ENCODE measurements around the gene MYF6. TPM values are rescaled to one million over a fixed set of nuclear protein-coding genes. Genes with fewer than 3 reads are reported as not detected.

Gene MYF6
- total RNA-seq, 4 donors from 2014 or later = 0.27 TPM; not detected in 3

DNA sequence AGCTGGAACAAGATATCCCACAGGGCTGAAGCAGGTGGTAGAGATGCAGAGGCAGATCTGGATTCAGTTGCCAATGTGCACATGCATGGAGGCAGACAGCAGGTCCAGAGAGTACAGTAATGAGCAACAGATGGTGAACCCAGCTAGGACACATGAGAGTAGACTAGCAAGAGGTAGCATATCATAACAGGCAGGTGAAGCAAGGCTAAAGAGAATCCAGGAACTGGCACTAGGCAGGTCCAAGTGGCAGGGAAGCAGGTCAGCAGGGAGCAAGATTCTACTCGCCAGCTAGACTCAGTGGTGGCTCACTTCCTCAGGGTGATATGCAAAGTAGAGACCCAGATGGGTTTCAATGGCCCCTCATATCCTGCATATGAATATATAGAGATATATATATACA is 15.3 kb upstream of the MYF6 start:
- WGBS, 2 donors (ENCODE audit: low coverage in 1 of 2) = 59 to 86% methylated on average over 1 of the region's 1 CpG
- Histone ChIP-seq H3K9me3 (no peaks in the 10 kb centered on the region), H3K36me3 (no peaks in the 10 kb centered on the region), H3K27me3 (no peaks in the 10 kb centered on the region), H3K27ac (no peak overlapping the region), H3K4me1 (no peaks in the 10 kb centered on the region), H3K4me3 (no peak overlapping the region)
- intact Hi-C loops (cut with DNase I; ENCODE audit: low total_unique reads) = no loop called here
- in situ Hi-C loops (cut with MboI; ENCODE audit: low pct_ligation_motif_present in 1 of 4, low pct_unique_long_range_greater_than_20kb in 1 of 4, low sequenced_read_pairs in 3 of 4) = no loop called here
- TF ChIP-seq, protein P1, sequence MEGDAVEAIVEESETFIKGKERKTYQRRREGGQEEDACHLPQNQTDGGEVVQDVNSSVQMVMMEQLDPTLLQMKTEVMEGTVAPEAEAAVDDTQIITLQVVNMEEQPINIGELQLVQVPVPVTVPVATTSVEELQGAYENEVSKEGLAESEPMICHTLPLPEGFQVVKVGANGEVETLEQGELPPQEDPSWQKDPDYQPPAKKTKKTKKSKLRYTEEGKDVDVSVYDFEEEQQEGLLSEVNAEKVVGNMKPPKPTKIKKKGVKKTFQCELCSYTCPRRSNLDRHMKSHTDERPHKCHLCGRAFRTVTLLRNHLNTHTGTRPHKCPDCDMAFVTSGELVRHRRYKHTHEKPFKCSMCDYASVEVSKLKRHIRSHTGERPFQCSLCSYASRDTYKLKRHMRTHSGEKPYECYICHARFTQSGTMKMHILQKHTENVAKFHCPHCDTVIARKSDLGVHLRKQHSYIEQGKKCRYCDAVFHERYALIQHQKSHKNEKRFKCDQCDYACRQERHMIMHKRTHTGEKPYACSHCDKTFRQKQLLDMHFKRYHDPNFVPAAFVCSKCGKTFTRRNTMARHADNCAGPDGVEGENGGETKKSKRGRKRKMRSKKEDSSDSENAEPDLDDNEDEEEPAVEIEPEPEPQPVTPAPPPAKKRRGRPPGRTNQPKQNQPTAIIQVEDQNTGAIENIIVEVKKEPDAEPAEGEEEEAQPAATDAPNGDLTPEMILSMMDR (IDR thresholded peaks at IDR 0.05) = no peak
- TF ChIP-seq POLR2AphosphoS5 (IDR thresholded peaks at IDR 0.05) (no peak), POLR2A (IDR thresholded peaks at IDR 0.05) (no peak), EP300 (IDR thresholded peaks at IDR 0.05; ENCODE audit: low read depth) (no peak)
- DNase-seq = no peak

DNA sequence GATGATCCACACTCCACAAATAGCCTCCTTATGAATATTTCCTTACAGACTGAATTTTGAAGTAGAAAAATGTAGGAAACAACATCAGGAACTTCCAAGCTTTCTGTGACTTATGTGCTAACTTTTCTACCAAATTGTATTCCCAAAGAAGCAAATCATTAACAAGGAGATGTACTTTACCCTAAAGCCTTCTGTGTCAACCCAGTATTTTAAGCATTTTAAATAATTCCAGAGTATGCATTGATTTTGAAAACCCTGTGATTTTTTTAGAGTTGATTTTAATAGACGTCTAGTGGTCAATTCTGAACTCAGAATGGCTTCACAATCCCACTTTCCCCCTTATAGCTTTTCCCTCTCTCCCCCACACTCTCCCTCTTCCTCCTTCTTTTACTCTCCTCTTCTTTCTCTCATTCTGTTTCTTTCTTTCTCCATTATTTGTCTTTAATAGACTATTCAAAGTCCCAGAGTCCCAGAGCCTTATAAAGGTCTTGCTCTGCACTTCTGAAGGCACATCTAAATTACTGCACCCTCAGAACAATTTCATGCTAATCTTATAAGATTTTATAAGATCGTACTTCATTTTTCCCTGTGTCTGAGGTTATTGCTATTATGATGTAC is 10.1 kb upstream of the MYF6 start:
- intact Hi-C loops (cut with DNase I; ENCODE audit: low total_unique reads) = no loop called here
- in situ Hi-C loops (cut with MboI; ENCODE audit: low pct_ligation_motif_present in 1 of 4, low pct_unique_long_range_greater_than_20kb in 1 of 4, low sequenced_read_pairs in 3 of 4) = no loop called here
- H3K4me1 ChIP-seq = no peaks in the 10 kb centered on the region
- no peak overlapping the region for H3K4me3 ChIP-seq
- WGBS, 2 donors (ENCODE audit: low coverage in 1 of 2) = 59 to 69% methylated on average over 2 of the region's 2 CpGs
- H3K36me3 ChIP-seq = no peaks in the 10 kb centered on the region
- no peak for DNase-seq
- no peaks in the 10 kb centered on the region for H3K9me3 ChIP-seq
- H3K27ac ChIP-seq = no peak overlapping the region
- no peaks in the 10 kb centered on the region for H3K27me3 ChIP-seq
- no peak for TF ChIP-seq POLR2AphosphoS5 (IDR thresholded peaks at IDR 0.05)
- no peak for TF ChIP-seq EP300 (IDR thresholded peaks at IDR 0.05; ENCODE audit: low read depth)
- TF ChIP-seq, protein P1 (IDR thresholded peaks at IDR 0.05) = no peak

DNA sequence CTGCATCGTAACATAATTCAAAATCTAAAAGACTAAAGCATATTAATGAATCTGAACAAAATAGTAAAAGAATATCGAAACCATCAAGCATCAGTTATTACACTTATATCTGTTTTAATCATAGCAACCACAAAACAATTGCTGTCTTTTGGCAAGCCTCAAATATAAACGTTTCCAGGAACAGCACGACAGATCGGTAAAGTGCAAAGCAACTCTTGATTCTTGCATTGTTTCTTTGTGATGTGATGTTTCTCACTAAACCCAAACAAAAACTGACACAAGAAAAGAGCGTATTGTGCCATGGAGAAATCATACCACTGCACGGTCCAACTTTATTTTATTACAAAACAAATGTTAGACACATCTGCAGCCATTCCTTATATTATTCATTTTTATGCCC is 9.2 kb upstream of the MYF6 start:
- intact Hi-C loops (cut with DNase I; ENCODE audit: low total_unique reads) = no loop called here
- no peaks in the 10 kb centered on the region for H3K36me3 ChIP-seq
- H3K4me1 ChIP-seq = no peaks in the 10 kb centered on the region
- TF ChIP-seq EP300 (IDR thresholded peaks at IDR 0.05; ENCODE audit: low read depth) (no peak), POLR2AphosphoS5 (IDR thresholded peaks at IDR 0.05) (no peak), POLR2A (IDR thresholded peaks at IDR 0.05) (no peak)
- TF ChIP-seq, protein P1 (IDR thresholded peaks at IDR 0.05) = no peak
- no peak overlapping the region for H3K4me3 ChIP-seq
- H3K27me3 ChIP-seq = no peaks in the 10 kb centered on the region
- 79 to 84% methylated on average over 7 of the region's 7 CpGs for WGBS, 2 donors (ENCODE audit: low coverage in 1 of 2)
- in situ Hi-C loops (cut with MboI; ENCODE audit: low pct_ligation_motif_present in 1 of 4, low pct_unique_long_range_greater_than_20kb in 1 of 4, low sequenced_read_pairs in 3 of 4) = no loop called here
- DNase-seq = no peak
- no peak overlapping the region for H3K27ac ChIP-seq
- no peaks in the 10 kb centered on the region for H3K9me3 ChIP-seq

DNA sequence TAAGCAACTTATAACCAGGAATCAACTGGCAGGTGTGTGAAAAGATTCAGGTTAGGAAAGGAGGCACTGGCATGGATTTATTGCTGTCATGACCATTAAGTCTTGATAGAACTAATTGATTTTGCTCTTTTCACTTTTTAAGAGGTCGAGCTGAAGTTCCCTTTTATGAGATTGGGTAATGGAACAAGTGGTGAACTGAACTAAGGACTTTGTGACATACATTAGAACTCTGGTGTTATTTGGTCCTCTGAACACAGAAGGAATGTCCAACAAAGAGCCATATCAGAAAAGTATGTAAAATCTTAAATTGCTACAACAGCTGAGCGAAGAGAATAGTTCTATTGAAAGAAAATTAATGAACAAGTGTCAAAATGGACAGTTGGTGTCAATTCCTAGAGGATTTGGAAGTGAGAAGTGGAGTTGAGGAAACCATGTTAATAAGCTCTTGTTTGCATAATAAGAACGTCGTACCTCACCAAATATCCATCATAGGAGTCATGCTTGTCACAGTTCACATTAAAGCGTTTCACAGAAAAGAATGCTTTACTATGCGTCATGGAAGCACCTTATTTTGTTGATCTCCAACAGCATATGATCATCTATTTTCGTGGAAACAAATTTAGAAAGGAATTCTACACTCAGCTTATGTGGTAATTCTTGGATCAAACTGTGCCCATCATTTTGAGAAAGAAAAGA is 8.4 kb upstream of the MYF6 start:
- H3K27ac ChIP-seq = no peak overlapping the region
- in situ Hi-C loops (cut with MboI; ENCODE audit: low pct_ligation_motif_present in 1 of 4, low pct_unique_long_range_greater_than_20kb in 1 of 4, low sequenced_read_pairs in 3 of 4) = no loop called here
- 62 to 70% methylated on average over 7 of the region's 7 CpGs for WGBS, 2 donors (ENCODE audit: low coverage in 1 of 2)

More for the DNA sequence above, 8.4 kb upstream of the MYF6 start:
- no peaks in the 10 kb centered on the region for H3K4me1 ChIP-seq
- H3K36me3 ChIP-seq = no peaks in the 10 kb centered on the region
- intact Hi-C loops (cut with DNase I; ENCODE audit: low total_unique reads) = no loop called here
- TF ChIP-seq POLR2AphosphoS5 (IDR thresholded peaks at IDR 0.05) = no peak
- H3K27me3 ChIP-seq = no peaks in the 10 kb centered on the region
- H3K9me3 ChIP-seq = no peaks in the 10 kb centered on the region
- no peak overlapping the region for H3K4me3 ChIP-seq
- DNase-seq = no peak

Measured in transverse colon (tissue), 4 donors.